ENCODE measurements around the gene HLCS. TPM values are rescaled to one million over a fixed set of nuclear protein-coding genes. Genes with fewer than 3 reads are reported as not detected.

HLCS gene
- total and polyA plus RNA-seq, 2 donors (not counting 3 experiments of a cell fraction or from before 2014, with no cell fraction given): 6.7 to 17.2 TPM

GRCh38 chr21:36856643-36857042 lies 109.8 kb downstream of the HLCS start:
- no peaks in the 10 kb centered on the region for H3K27me3 ChIP-seq (ENCODE audit: control insufficient read depth in 2 of 2, insufficient read depth in 2 of 2, low read length in 2 of 2)
- no peaks in the 10 kb centered on the region for H3K9me3 ChIP-seq (replicated peaks; ENCODE audit: control insufficient read depth, insufficient read depth, low read length)
- peaks cover 19% of the 10 kb centered on the region for H3K4me1 ChIP-seq (ENCODE audit: control insufficient read depth, extremely low read depth, insufficient read depth, low read length)
- H4K20me1 ChIP-seq (replicated peaks; ENCODE audit: control insufficient read depth, extremely low read depth, insufficient read depth, low read length): no peaks in the 10 kb centered on the region
- H3K9me1 ChIP-seq (replicated peaks; ENCODE audit: control insufficient read depth, extremely low read depth, insufficient read depth, low read length): no peaks in the 10 kb centered on the region
- H3K79me2 ChIP-seq (ENCODE audit: control insufficient read depth, insufficient read depth, low read length): no peaks in the 10 kb centered on the region
- no peaks in the 10 kb centered on the region for H3K36me3 ChIP-seq (ENCODE audit: control insufficient read depth in 2 of 2, extremely low read depth in 1 of 2, insufficient read depth in 2 of 2, low read length in 2 of 2)
- no TSS peak for BruUV-seq (replicated peaks)
- no peak overlapping the region for H3K4me3 ChIP-seq (replicated peaks in 1 of 3; ENCODE audit: insufficient read depth in 1 of 3, low read depth in 1 of 3, low read length in 3 of 3)
- ChIA-PET POLR2A (no interaction called here), CTCF (interaction anchor here (1.4 to 1.7 kb wide), 3 partner anchors 61 to 109 kb away, joined by 4 to 13 read pairs (median 5); no protein-coding TSS in a partner anchor)
- DNase-seq (ENCODE audit: low read depth, low spot score) (no peak), FAIRE-seq (no peak)
- H2AFZ ChIP-seq (ENCODE audit: low read depth, low read length): no peak overlapping the region
- dilution Hi-C loops (cut with MboI; ENCODE audit: extremely low pct_ligation_motif_present, low sequenced_read_pairs) (no loop called here), intact Hi-C loops (cut with micrococcal nuclease) (no loop called here)
- H3K27ac ChIP-seq (ENCODE audit: insufficient read depth, low read depth, low read length): no peak overlapping the region
- no peak overlapping the region for H3K9ac ChIP-seq (replicated peaks; ENCODE audit: extremely low read depth, insufficient read depth, low read length)
- H3K4me2 ChIP-seq (ENCODE audit: insufficient read depth, low read length): no peak overlapping the region
- TF ChIP-seq EZH2 (IDR thresholded peaks at IDR 0.05; ENCODE audit: borderline replicate concordance, low read depth, low read length, severe bottlenecking): no peak
- no peak for TF ChIP-seq FOS (IDR thresholded peaks at IDR 0.05; ENCODE audit: borderline replicate concordance, insufficient read depth, low read length)
- TF ChIP-seq MAX (IDR thresholded peaks at IDR 0.05; ENCODE audit: insufficient read depth, insufficient read length): no peak
- TF ChIP-seq POLR2AphosphoS5 (IDR thresholded peaks at IDR 0.05; ENCODE audit: insufficient read depth, low read depth, low read length): no peak
- no peak for TF ChIP-seq POLR2A (IDR thresholded peaks at IDR 0.05; ENCODE audit: low read depth, low read length)
- no peak for TF ChIP-seq GATA2 (IDR thresholded peaks at IDR 0.05; ENCODE audit: insufficient read depth, insufficient read length, low read depth, low read length)
- TF ChIP-seq MYC (IDR thresholded peaks at IDR 0.05; ENCODE audit: low read depth, low read length): no peak
- no peak for TF ChIP-seq CTCF (IDR thresholded peaks at IDR 0.05; ENCODE audit: extremely low read depth in 1 of 2, insufficient read depth in 1 of 2, low read depth in 1 of 2, low read length in 2 of 2)
- no peak for TF ChIP-seq JUN (IDR thresholded peaks at IDR 0.05; ENCODE audit: borderline replicate concordance, insufficient read depth, insufficient read length, low read depth)

Measured in endothelial cell of umbilical vein (primary cell).